Lower leg skin (tissue), 4 donors: ENCODE measurements around the gene ZNF208. TPM values are rescaled to one million over a fixed set of nuclear protein-coding genes. Genes with fewer than 3 reads are reported as not detected.
A peak's percentile ranks its signal among the peaks of the same experiment; 100 is the strongest.
"Not testable (repeated sequence)": the region's sequence is repeated elsewhere in the genome, so short reads cannot be mapped to it uniquely, and the experiment has no call there.

Experiments used
- DNase-seq, 2 donors: peaks; one replicate each; pipeline ENCODE4 v3.0.0-alpha.2; 2019; ENCODE audit warnings: low spot score in 2 of 2
- H3K4me3 ChIP-seq: fragments of 200-600 bp; sonication (generic); 2 replicates; pipeline ENCODE4 v1.5.1; 2017; ENCODE audit warnings: mild to moderate bottlenecking, low read depth; ENCODE audit not compliant: poor library complexity, severe bottlenecking
- CTCF ChIP-seq, 3 donors: fragments of 450-650 bp; IDR thresholded peaks; one replicate each; pipeline ENCODE4 v1.5.1; 2016; ENCODE audit warnings: antibody characterized with exemption in 3 of 3, mild to moderate bottlenecking in 3 of 3, moderate library complexity in 2 of 3
- POLR2A ChIP-seq, 2 donors: fragments of 450-650 bp; IDR thresholded peaks; one replicate each; pipeline ENCODE4 v1.6.1; 2016 to 2017; ENCODE audit warnings: antibody characterized with exemption in 2 of 2, mild to moderate bottlenecking in 1 of 2, moderate library complexity in 1 of 2
- WGBS, 2 donors: methylation state at CpG; one replicate each; pipeline ENCODE4 v1.1.5; 2018; 5-methylcytosine and 5-hydroxymethylcytosine counted together
- intact Hi-C: fragments of 100-400 bp; cut with DNase I; formaldehyde crosslinking; loops from one replicate; pipeline ENCODE4 v1.15.0; 2023; ENCODE audit warnings: low total_unique reads
- total RNA-seq, 4 donors: library from RNA; depleted of rRNA; stranded (reverse); fragments of >200 nt; gene quantifications; one replicate each; pipeline ENCODE4 v1.1.0, GENCODE V29; 2016

Gene ZNF208
- total RNA-seq, 4 donors from 2014 or later: 0.84 to 2.0 (median 0.88) TPM; not detected in 1

GRCh38 chr19:21900401-21900800 lies 110.3 kb downstream of the ZNF208 start:
- TF ChIP-seq POLR2A (IDR thresholded peaks at IDR 0.05): no peak
- no peak for TF ChIP-seq CTCF (IDR thresholded peaks at IDR 0.05)
- DNase-seq: peak in 1 of 2 donors; percentile 2
- WGBS, 2 donors: 58 to 77% methylated on average over 1 of the region's 1 CpG
- intact Hi-C loops: no loop called here
- no peak overlapping the region for H3K4me3 ChIP-seq

GRCh38 chr19:21891086-21891485 lies 119.7 kb downstream of the ZNF208 start:
- 87 to 90% methylated on average over 1 of the region's 1 CpG for WGBS, 2 donors

GRCh38 chr19:21890017-21890416 lies 120.7 kb downstream of the ZNF208 start:
- DNase-seq: peak in 1 of 2 donors; percentile 85
- 31 to 100% methylated on average over 1 to 8 of the region's 9 CpGs for WGBS, 2 donors
- H3K4me3 ChIP-seq, intact Hi-C loops: not testable (repeated sequence)

More at GRCh38 chr19:21891086-21891485, 119.7 kb downstream of the ZNF208 start:
- H3K4me3 ChIP-seq: no peak overlapping the region
- intact Hi-C loops: no loop called here
- DNase-seq: peak in 1 of 2 donors; percentile 37
- TF ChIP-seq CTCF (IDR thresholded peaks at IDR 0.05) (no peak), POLR2A (IDR thresholded peaks at IDR 0.05) (no peak)

GRCh38 chr19:21885516-21885915 lies 125.2 kb downstream of the ZNF208 start:
- H3K4me3 ChIP-seq, intact Hi-C loops, DNase-seq: not testable (repeated sequence)
- WGBS, 2 donors: 65 to 72% methylated on average over 2 of the region's 2 CpGs

- H3K4me3 ChIP-seq, DNase-seq, intact Hi-C loops: not testable (repeated sequence)
- WGBS, 2 donors: 63 to 83% methylated on average over 8 of the region's 8 CpGs
Observed at GRCh38 chr19:21884786-21885185, 126.0 kb downstream of the ZNF208 start.

- WGBS, 2 donors: 77 to 88% methylated on average over 10 of the region's 10 CpGs
- intact Hi-C loops: no loop called here
- TF ChIP-seq CTCF (IDR thresholded peaks at IDR 0.05): no peak
- no peak for TF ChIP-seq POLR2A (IDR thresholded peaks at IDR 0.05)
- H3K4me3 ChIP-seq: no peak overlapping the region
- no peak for DNase-seq
Observed at GRCh38 chr19:21883516-21883915, 127.2 kb downstream of the ZNF208 start.

Other genes with a start within 250 kb of the ZNF208 start
- gene ZNF100, start 243.4 kb downstream of the ZNF208 start, total RNA-seq: 1 to 10 TPM; 1.4 to 4.7 (median 3.1) TPM
- gene ZNF43, start 174.8 kb downstream of the ZNF208 start, total RNA-seq: 10 to 100 TPM in 1 of 4 donors, 1 to 10 TPM in 3; 4.2 to 11.1 (median 8.8) TPM
- gene ZNF257, start 41.5 kb upstream of the ZNF208 start, total RNA-seq: 1 to 10 TPM in 3 of 4 donors, under 1 TPM in 1; 0.21 to 2.5 (median 1.7) TPM
- under 1 TPM in 3 of 4 donors, not detected in 1; 0.34 to 0.75 (median 0.61) TPM for gene ZNF676, start 186.0 kb upstream of the ZNF208 start, total RNA-seq